Esophagus muscularis mucosa (tissue), 4 donors: ENCODE measurements around the gene MTHFD2. TPM values are rescaled to one million over a fixed set of nuclear protein-coding genes. Genes with fewer than 3 reads are reported as not detected.

Source experiments
- DNase-seq: peaks from one replicate; pipeline ENCODE4 v3.0.0-alpha.2; 2017; ENCODE audit errors: extremely low spot score
- H3K27ac ChIP-seq, 4 donors: fragments of 200-600 bp; sonication (generic); replicated peaks in 1 of 4; 1 replicate in 3 of 4; 2 replicates in 1 of 4; pipeline ENCODE4 v1.5.1; 2016 to 2019; ENCODE audit warnings: mild to moderate bottlenecking in 1 of 4
- H3K27me3 ChIP-seq, 4 donors: fragments of 200-600 bp; sonication (generic); one replicate each; pipeline versions ENCODE4 v1.5.1 to v1.6.0; 2016 to 2019
- H3K36me3 ChIP-seq, 4 donors: fragments of 200-600 bp; sonication (generic); one replicate each; pipeline ENCODE4 v1.5.1; 2016 to 2019
- H3K4me1 ChIP-seq, 4 donors: fragments of 200-600 bp; sonication (generic); one replicate each; pipeline ENCODE4 v1.5.1; 2016 to 2019
- H3K4me3 ChIP-seq, 4 donors: fragments of 200-600 bp; sonication (generic); 1 replicate in 2 of 4; 2 replicates in 2 of 4; pipeline ENCODE4 v1.5.1; 2016 to 2019; ENCODE audit warnings: mild to moderate bottlenecking in 4 of 4, moderate library complexity in 1 of 4
- H3K9me3 ChIP-seq, 4 donors: fragments of 200-600 bp; sonication (generic); 1 replicate in 3 of 4; 2 replicates in 1 of 4; pipeline ENCODE4 v1.5.1; 2016 to 2019
- CTCF ChIP-seq, 3 experiments: fragments of 200-600 bp in 2 of 3; fragments of 450-650 bp in 1 of 3; sonication (generic) in 2 of 3; IDR thresholded peaks; one replicate each; pipeline ENCODE4 v1.5.1; 2017 to 2019; ENCODE audit warnings: antibody characterized with exemption in 3 of 3, mild to moderate bottlenecking in 2 of 3, moderate library complexity in 1 of 3
- EP300 ChIP-seq: sonication (generic); formaldehyde crosslinking; IDR thresholded peaks from one replicate; pipeline ENCODE4 v1.6.1; 2017; ENCODE audit warnings: antibody characterized with exemption
- POLR2A ChIP-seq: fragments of 450-650 bp; IDR thresholded peaks from one replicate; pipeline ENCODE4 v1.6.1; 2017; ENCODE audit warnings: antibody characterized with exemption, moderate library complexity, mild to moderate bottlenecking, low read depth
- POLR2AphosphoS5 ChIP-seq, 2 donors: sonication (generic); formaldehyde crosslinking; IDR thresholded peaks; one replicate each; pipeline ENCODE4 v1.6.1; 2017; ENCODE audit warnings: antibody characterized with exemption in 2 of 2
- WGBS: methylation state at CpG from one replicate; pipeline ENCODE4 v1.1.5; 2018; 5-methylcytosine and 5-hydroxymethylcytosine counted together
- intact Hi-C: fragments of 100-400 bp; cut with DNase I; formaldehyde crosslinking; loops from one replicate; pipeline ENCODE4 v1.15.1; 2023
- total RNA-seq, 4 donors: library from RNA; depleted of rRNA; stranded (reverse); fragments of >200 nt; gene quantifications; one replicate each; pipeline versions ENCODE4 v1.1.0 to v1.2.1, GENCODE V29; 2016

MTHFD2 gene
- total RNA-seq, 4 donors from 2014 or later, result 22.0 to 80.8 (median 43.5) TPM

GRCh38 chr2:74219846-74220486 is 21.6 kb downstream of the MTHFD2 start:
- Histone ChIP-seq H3K4me1 (no peaks in the 10 kb centered on the region), H3K27ac (no peak overlapping the region), H3K4me3 (no peak overlapping the region), H3K27me3 (no peaks in the 10 kb centered on the region), H3K36me3 (peaks cover 0 to 36% (median 16%) of the 10 kb centered on the region in 4 donors), H3K9me3 (no peaks in the 10 kb centered on the region)
- TF ChIP-seq EP300 (no peak), POLR2A (no peak), CTCF (IDR thresholded peaks at IDR 0.05) (no peak), POLR2AphosphoS5 (IDR thresholded peaks at IDR 0.05) (no peak)
- 92% methylated on average over 5 of the region's 5 CpGs for WGBS
- DNase-seq, result peak; percentile 47
- intact Hi-C loops, result no loop called here

GRCh38 chr2:74221091-74221490 is 22.7 kb downstream of the MTHFD2 start:
- intact Hi-C loops, result no loop called here

GRCh38 chr2:74221604-74222299 is 23.3 kb downstream of the MTHFD2 start:
- no peaks in the 10 kb centered on the region for H3K27me3 ChIP-seq
- no peak for TF ChIP-seq EP300
- TF ChIP-seq CTCF (IDR thresholded peaks at IDR 0.05), result no peak
- no peak for TF ChIP-seq POLR2A
- no peak for TF ChIP-seq POLR2AphosphoS5 (IDR thresholded peaks at IDR 0.05)
- intact Hi-C loops, result no loop called here
- WGBS, result 97% methylated on average over 6 of the region's 6 CpGs
- H3K36me3 ChIP-seq, result peaks cover 0 to 24% (median 9%) of the 10 kb centered on the region in 4 donors
- H3K27ac ChIP-seq, result no peak overlapping the region
- DNase-seq, result no peak
- no peaks in the 10 kb centered on the region for H3K9me3 ChIP-seq
- no peak overlapping the region for H3K4me3 ChIP-seq
- H3K4me1 ChIP-seq, result peaks cover 5 to 11% (median 7%) of the 10 kb centered on the region in 4 donors

More at GRCh38 chr2:74221091-74221490, 22.7 kb downstream of the MTHFD2 start:
- no peak for DNase-seq
- Histone ChIP-seq H3K27me3 (no peaks in the 10 kb centered on the region), H3K4me1 (peaks cover 1 to 5% (median 3%) of the 10 kb centered on the region in 4 donors), H3K9me3 (no peaks in the 10 kb centered on the region), H3K27ac (no peak overlapping the region), H3K4me3 (no peak overlapping the region), H3K36me3 (peaks cover 0 to 29% (median 9%) of the 10 kb centered on the region in 4 donors)
- no peak for TF ChIP-seq CTCF (IDR thresholded peaks at IDR 0.05)
- no peak for TF ChIP-seq POLR2A
- TF ChIP-seq POLR2AphosphoS5 (IDR thresholded peaks at IDR 0.05), result no peak
- TF ChIP-seq EP300, result no peak
- WGBS, result 97% methylated on average over 6 of the region's 6 CpGs

GRCh38 chr2:74222300-74222650 is 23.9 kb downstream of the MTHFD2 start:
- WGBS, result 91% methylated on average over 3 of the region's 6 CpGs
- no peak for DNase-seq
- Histone ChIP-seq H3K9me3 (no peaks in the 10 kb centered on the region), H3K27me3 (no peaks in the 10 kb centered on the region), H3K4me3 (no peak overlapping the region), H3K27ac (no peak overlapping the region), H3K36me3 (peaks cover 0 to 24% (median 9%) of the 10 kb centered on the region in 4 donors), H3K4me1 (peaks cover 11 to 13% (median 12%) of the 10 kb centered on the region in 4 donors)
- TF ChIP-seq CTCF (IDR thresholded peaks at IDR 0.05) (no peak), POLR2AphosphoS5 (IDR thresholded peaks at IDR 0.05) (no peak), POLR2A (no peak), EP300 (no peak)
- intact Hi-C loops, result no loop called here
